Right renal cortex interstitium (tissue), 3 donors: ENCODE data around the gene NFATC2IP. TPM values are rescaled to one million over a fixed set of nuclear protein-coding genes. Genes with fewer than 3 reads are reported as not detected.
"Not testable (repeated sequence)": the region's sequence is repeated elsewhere in the genome, so short reads cannot be mapped to it uniquely, and the experiment has no call there.

Experiments
- DNase-seq, 3 donors: peaks; one replicate each; pipeline ENCODE4 v3.0.0-alpha.2; 2013; ENCODE audit warnings: low read depth in 3 of 3, low spot score in 2 of 3
- polyA plus RNA-seq, 3 donors: library from polyadenylated mRNA; unstranded; fragments of 120-200 nt; gene quantifications; one replicate each; pipeline ENCODE4 v1.2.1, GENCODE V29; 2013; ENCODE audit not compliant: insufficient read length in 3 of 3

Gene NFATC2IP
- polyA plus RNA-seq, 3 donors: 29.3 to 34.2 (median 29.9) TPM

- no peak for DNase-seq
Observed at GRCh38 chr16:28964496-28964895, 13.8 kb downstream of the NFATC2IP start.

DNA sequence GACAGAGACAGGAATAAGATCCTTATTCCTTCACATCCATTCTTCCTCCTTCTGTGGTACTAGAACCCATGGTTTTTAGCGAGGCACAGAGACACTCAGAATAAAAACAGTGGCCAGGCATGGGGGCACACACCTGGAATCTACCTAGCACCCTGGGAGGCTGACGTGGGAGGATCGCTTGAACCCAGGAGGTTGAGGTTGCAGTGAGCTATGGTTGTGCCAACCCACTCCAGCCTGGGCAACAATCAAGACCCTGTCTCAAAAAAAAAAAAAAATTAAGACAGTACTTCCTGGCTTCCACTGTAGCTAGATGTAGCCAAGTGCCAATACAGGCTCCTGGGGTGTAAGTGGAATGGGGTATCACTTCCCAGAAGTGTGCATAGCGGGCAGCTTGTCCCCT lies 16.4 kb downstream of the NFATC2IP start:
- DNase-seq: no peak

GRCh38 chr16:28969696-28970095 lies 19.0 kb downstream of the NFATC2IP start:
- DNase-seq: not testable (repeated sequence)

DNA sequence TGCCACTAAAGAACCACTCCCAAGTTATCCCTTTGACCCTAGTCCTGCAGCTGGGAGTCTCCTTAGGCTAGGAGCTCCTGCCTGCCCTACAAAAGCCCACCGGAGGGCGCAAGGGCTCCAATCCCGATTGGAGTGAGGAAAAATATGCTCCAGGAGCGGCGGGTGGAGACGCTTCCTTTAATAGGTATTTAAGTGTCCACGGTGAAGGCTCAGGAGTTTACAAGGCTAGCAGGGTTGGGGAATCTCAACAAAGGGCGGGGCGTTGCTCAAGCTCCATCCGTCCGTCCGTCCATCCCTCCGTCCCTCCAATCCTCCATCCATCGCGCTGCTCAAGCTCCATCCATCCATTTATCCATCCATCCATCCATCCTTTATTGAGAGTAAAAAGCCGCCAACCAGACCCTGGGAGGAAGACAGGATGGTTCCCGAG lies 23.3 kb downstream of the NFATC2IP start:
- peak in 1 of 3 donors; percentile 38 for DNase-seq

GRCh38 chr16:28974437-28975157 lies 23.9 kb downstream of the NFATC2IP start, which contains the start of gene SPNS1:
SPNS1 (plus strand) TSS chr16:28974778; CDS start chr16:28975152, 374 bp downstream.
- peak; percentile 85 to 94 (median 90) for DNase-seq

DNA sequence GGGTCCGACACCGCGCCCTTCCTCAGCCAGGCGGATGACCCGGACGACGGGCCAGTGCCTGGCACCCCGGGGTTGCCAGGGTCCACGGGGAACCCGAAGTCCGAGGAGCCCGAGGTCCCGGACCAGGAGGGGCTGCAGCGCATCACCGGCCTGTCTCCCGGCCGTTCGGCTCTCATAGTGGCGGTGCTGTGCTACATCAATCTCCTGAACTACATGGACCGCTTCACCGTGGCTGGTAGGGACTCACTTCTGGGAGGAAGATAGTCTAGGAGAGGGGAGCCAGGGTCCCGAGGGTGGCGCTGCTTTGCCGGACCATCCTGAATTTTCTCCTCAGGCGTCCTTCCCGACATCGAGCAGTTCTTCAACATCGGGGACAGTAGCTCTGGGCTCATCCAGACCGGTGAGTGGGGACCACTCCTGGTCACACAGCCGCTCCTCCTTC lies 24.4 kb downstream of the NFATC2IP start:
- no peak for DNase-seq

DNA sequence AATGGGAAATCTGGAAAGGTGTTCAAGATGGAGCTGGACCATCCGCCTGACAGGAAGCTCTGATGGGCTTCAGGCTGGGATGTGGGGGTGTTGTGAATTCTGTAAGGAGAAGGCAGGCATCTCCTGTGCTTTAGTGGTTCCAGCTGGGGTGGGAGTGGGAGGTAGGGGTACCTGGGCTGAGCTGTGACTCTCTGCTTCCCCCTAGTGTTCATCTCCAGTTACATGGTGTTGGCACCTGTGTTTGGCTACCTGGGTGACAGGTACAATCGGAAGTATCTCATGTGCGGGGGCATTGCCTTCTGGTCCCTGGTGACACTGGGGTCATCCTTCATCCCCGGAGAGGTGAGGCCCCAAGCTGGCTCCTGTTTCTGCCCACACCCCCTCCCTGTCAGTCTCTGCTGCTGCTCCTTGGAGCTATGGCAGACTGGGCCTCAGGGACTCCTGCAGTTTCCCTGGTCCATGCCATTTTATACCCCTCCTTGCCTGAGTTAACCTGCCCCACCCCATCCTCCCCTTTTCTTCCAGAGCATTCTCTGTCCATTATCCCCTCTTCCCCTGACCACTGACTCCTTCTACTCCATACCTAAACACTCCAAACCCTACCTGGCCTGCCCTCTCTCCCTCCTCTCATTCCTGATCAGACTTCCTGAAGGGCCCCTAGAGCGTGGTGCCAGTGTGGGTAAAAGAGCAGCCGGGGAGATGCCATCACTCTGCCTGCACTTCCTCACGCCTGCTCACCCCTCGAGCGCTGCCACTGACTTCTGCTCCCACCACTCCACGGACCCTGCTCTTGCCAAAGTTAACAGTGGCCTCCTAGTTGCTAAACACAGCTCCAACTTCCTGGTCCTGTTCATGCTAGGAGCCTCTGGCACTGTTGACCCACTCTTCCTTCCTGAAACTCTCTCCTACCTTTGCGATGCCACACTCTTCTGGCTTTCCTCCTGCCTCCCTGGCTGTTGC lies 27.2 kb downstream of the NFATC2IP start:
- no peak for DNase-seq

DNA sequence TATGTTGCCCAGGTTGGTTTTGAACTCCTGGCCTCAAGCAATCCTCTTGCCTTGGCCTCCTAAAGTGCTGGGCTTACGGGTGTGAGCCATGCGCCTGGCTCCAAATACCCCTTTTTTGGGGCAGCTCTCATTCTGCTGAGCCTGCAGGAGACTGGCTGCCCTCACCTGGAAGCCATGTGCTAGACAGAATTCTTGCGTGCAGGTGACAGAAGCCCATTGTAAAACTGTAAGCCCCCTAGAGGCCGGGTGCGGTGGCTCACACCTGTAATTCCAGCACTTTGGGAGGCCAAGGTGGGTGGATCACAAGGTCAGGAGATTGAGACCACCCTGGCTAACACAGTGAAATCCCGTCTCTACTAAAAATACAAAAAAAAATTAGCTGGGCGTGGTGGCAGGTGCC lies 29.6 kb downstream of the NFATC2IP start:
- not testable (repeated sequence) for DNase-seq

GRCh38 chr16:28980929-28981328 lies 30.2 kb downstream of the NFATC2IP start:
- DNase-seq: no peak

DNA sequence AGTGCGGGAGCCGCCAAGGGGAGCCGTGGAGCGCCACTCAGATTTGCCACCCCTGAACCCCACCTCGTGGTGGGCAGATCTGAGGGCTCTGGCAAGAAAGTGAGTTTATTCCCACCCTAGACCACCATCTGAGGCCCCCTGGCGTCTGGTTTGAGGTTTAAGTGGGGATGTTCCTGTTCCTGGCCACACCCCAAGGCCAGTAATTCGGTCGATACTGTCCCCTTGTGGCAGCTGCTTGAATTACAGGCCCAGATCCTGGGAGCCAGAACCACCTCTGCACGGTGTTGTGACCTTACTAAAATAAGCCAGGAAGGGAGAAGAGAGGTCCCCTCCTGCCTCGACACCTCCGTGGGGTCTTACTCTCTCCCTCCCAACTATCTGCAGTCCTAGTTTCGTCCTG lies 30.8 kb downstream of the NFATC2IP start:
- no peak for DNase-seq

DNA sequence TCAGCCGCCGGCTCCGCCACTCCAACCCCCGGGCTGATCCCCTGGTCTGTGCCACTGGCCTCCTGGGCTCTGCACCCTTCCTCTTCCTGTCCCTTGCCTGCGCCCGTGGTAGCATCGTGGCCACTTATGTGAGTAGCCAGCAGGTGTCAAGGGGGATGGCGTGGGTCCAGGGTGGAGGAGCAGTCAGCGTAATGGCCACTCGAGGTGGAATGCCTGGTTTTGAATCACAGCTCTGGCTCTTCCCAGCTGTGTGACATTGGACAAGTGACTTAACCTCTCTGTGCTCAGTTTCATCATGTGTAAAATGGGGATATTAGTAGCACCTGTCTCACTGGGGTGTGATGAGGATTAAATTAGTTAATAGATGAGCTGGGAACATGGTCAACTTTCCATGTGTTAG lies 31.7 kb downstream of the NFATC2IP start:
- no peak for DNase-seq

- no peak for DNase-seq
Observed at GRCh38 chr16:28982949-28983348, 32.2 kb downstream of the NFATC2IP start.

DNA sequence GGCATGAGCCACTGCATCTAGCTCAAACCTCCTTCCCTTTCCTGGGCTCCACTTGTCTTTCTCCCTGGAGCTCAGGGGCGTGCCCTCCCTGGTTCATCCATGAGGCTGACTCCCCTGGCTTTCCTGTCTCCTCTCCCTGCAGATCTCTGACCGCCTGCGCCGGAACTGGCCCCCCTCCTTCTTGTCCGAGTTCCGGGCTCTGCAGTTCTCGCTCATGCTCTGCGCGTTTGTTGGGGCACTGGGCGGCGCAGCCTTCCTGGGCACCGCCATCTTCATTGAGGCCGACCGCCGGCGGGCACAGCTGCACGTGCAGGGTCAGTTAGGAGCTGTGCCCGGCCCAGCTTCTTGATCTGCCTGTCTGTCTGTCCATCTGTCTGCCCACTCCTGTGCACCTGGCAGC lies 32.9 kb downstream of the NFATC2IP start:
- DNase-seq: no peak

GRCh38 chr16:28984091-28984490 lies 33.4 kb downstream of the NFATC2IP start:
- no peak for DNase-seq

DNA sequence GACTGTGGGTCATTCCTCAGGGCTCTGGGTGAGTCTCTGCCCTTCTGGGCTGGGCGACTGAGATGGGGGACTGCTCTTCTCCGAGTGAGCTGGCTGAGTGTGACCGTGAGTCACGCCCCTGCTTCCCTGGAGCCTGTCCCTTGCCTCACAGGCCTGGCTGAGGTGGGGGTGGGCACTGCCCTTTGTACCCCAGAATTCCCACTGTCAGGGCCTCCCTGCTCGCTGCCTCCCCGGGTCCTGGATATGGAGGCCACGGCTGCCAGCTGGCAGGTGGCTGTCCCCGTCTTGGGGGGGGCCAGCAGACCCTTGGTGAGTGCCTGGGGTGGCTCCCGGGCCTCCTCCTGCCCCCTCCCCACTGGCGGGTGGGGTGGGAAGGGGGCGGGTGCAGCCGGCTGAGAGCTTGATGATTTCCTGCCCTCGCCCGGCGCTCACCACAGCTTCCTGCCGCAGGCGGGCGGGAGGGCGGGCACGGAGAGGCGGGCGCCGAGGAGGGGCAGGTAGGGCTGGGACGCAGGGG lies 33.9 kb downstream of the NFATC2IP start, which contains the start of gene LAT:
TSS of gene LAT (plus strand) at position 434 of the 517 bp plus-strand sequence. CDS start 366 bp downstream, outside the sequence.
- no peak for DNase-seq

DNA sequence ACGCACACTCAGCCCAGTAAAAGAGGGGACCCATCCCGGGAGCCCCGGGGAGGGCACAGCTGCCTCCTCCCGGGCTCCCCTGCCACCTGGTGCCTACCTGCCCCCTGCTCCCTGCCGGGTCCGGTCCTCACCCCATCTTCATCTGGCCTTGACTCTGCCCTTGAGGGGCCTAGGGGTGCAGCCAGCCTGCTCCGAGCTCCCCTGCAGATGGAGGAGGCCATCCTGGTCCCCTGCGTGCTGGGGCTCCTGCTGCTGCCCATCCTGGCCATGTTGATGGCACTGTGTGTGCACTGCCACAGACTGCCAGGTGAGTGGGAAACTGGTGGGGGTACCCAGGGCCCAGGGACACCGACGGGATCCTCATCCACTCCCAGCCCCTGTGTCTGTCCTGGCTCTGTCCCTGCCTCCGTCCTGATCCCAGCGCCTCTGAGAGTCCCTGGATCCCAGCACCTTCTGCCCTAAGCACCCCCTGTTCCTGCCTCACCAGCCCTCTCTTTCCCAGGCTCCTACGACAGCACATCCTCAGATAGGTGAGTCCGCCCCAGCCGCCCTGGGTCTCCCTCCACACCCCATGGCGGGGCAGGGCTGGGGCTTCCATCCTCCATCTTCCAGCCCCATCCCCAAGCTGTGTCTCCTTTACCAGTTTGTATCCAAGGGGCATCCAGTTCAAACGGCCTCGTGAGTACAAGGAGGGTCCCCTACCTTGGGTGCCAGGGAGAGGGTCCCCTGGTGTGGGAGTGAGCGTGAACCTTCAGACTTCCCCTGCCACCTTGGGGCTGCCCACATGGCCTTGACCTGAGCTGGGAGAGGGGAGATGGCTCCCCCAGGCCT lies 34.7 kb downstream of the NFATC2IP start:
- DNase-seq: no peak

DNA sequence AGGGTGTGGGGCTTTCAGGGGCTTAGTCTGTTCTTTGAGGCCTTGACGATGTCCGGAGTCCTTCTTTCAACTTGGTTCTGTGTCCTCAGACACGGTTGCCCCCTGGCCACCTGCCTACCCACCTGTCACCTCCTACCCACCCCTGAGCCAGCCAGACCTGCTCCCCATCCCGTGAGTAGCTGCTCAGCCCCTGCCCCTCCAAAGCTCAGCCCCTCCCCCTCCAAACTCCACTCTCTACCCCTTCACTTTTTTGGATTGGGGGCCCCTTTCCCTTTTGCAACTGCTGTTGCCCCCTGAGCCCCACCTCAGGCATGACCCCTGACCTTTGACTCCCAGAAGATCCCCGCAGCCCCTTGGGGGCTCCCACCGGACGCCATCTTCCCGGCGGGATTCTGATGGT lies 35.3 kb downstream of the NFATC2IP start:
- DNase-seq: no peak

- no peak for DNase-seq
Observed at GRCh38 chr16:28986492-28986891, 35.8 kb downstream of the NFATC2IP start.

DNA sequence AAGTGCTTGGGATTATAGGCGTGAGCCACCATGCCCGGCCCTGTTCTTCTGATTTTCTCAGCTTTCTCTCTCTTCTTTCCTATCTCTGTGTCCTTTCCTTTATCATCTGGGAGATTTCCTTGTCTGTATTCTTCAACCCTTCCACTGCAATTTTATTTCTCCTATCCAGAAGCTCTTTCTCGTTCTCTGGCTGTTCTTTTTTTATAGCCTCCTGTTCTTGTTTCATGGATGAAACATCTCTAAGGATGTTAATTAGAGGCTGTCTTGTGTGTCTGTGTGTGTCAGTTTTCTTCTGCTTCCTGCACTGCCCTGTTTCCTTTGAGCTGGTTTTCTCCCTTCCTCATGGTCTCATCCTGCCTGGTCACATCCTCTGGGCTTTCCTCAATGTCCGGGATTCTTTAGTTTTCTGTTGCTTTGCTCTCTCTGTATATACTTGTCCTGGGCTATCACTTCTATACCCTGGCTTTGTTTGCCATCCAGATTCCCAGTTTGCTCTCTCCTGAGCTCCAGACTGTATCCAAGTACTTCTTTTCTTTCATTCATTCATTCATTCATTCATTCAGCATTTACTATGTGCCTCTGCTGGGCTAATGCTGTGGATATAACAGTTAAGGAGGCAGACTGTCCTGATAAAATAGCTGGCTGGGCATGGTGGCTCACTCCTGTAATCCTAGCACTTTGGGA lies 36.6 kb downstream of the NFATC2IP start:
- DNase-seq: no peak

DNA sequence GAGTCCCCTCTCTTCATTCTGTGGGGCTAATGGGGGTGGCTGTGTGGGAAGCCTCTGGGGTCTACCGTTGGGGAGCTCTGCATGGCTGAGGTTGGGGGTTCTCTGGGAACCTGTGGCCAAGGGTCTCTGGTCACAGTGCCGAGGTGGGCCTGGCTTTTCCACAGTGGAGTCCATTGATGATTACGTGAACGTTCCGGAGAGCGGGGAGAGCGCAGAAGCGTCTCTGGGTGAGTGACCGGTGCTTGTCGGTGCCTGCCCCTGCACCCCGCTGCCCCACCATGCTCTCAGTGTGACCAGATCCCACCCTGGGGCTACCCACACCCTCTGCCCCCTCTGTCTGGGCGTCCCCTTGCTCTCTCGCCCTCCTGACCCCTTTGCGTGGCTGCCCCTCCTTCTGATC lies 38.6 kb downstream of the NFATC2IP start:
- DNase-seq: no peak
